NCI-H1417 treated with DMSO at 0.1 percent for 48 hours (cell line): ENCODE results near the gene PTPRF.
"Not testable (repeated sequence)": the region's sequence is repeated elsewhere in the genome, so short reads cannot be mapped to it uniquely, and the experiment has no call there.

Experiments used
- DNase-seq: peaks from one replicate; lab custom pipeline; 2025; lab: John Stamatoyannopoulos, UW

Gene PTPRF

DNA sequence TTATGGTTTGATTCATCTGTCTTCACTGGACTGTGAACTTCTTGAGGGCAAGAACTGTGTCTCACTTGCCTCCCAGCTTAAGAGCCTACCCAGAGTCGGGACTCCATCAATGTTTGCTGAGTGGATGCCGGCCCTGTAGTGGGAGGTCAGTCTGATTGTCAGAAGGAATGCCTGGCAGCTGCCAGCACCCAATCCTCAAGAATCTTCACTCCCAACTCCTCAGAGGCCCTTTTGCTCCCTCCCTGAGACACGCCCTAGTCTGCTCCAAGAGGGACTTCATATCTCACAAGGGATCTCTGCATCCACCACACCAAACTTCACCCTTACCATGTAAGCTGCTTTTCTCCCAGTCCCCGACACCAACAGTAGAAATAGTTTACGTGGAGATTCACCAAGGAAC is 104.0 kb downstream of the PTPRF start:
- no peak for DNase-seq

DNA sequence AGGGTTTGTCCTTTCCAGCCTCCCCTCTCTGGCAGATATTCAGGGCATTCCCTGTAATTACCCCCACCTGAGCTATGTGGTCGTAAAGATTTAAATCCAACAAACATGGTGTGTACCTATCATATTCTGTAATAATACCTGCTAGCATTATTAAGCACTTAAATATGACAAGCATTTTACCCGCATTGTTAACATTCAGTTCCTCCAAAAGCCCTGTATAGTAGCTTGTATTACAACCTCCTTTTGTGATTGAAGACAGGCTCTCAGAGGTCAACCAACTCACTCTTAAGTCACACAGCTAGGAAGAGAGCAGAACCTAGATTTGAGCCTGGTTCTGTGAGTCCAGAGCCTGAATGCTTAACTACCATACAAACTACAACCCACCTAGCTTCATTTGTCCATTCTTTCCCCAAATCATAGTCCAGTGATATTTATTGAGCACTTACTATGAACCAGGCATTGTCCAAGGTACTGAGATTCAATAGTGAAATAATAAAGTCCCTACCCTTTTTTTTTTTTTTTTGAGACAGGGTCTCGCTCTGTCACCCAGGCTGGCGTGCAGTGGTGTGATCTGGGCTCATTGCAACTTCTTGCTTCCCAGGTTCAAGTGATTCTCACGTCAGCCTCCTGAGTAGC is 105.4 kb downstream of the PTPRF start:
- DNase-seq: no peak

DNA sequence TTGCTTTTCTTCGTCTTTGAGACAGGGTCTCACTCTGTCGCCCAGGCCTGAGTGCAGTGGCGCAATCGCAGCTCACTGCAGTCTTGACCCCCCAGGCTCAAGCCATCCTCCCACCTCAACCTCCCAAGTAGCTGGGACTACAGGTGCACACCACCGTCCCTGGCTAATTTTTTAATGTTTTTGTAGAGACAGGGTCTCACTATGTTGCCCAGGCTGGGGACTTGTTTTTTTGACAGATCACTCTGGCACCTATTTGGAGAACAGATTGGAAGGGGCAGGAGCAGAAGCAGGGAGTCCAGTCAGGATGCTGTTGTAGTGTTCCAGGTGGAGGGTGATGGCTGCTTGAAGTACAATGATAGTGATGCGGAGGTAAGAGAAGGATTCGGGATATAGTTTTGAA is 106.6 kb downstream of the PTPRF start:
- no peak for DNase-seq

DNA sequence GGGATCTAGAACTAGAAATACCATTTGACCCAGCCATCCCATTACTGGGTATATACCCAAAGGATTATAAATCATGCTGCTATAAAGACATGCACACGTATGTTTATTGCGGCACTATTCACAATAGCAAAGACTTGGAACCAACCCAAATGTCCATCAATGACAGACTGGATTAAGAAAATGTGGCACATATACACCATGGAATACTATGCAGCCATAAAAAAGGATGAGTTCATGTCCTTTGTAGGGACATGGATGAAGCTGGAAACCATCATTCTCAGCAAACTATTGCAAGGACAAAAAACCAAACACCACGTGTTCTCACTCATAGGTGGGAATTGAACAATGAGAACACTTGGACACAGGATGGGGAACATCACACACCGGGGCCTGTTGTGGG is 107.7 kb downstream of the PTPRF start:
- DNase-seq: not testable (repeated sequence)

DNA sequence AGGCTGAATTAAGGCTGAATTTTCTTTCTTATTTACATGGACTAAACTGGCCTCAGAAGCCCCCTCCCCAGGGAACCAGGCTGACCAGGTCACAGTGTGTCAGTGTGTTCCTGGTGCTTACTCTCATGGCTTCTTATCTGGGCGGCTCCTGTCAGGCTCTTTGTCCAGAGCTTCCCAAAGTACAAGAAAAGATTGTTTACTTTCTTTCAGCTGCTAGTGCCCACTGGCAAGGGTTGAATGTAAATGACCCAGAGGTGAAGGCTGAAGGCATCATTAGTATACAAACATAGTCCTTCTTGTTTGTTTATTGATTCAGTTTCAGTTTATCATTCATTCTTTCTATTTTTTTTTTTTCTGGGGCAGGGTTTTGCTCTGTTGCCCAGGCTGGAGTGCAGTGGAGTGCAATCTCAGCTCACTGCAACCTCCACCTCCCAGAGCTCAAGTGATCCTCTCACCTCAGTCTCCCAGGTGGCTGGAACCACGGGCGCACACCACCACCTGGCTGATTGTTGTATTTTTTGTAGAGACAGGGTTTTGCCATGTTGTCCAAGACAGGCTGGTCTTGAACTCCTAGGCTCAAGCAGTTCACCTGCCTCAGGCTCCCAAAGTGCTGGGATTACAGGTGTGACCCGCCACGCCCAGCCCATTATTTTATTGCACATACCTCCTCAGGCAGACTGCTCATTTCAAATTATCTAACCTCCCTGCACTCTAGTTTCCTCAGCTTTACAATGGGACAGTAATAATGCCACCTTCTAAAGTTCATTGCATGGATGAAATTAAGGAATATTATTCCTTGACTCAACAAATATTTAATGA is 109.5 kb downstream of the PTPRF start:
- DNase-seq: no peak

DNA sequence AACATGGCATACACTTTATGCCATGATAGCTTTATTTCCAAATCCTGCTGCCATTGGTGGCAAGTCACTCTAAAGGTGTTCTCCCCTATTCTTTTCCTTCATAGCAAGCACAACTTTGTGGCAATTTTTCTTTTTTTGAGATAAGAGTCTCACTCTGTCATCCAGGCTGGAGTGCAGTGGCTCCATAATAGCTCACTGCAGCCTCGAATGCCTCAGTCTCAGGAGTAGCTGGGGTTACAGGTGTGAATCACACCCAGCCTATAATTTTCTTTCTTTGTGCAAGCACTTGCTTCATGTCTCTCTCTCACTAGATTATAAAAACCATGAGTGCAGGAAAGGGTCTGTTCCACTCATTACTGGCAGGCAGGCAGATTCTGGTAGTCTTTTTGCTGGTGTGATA is 113.9 kb downstream of the PTPRF start:
- no peak for DNase-seq

DNA sequence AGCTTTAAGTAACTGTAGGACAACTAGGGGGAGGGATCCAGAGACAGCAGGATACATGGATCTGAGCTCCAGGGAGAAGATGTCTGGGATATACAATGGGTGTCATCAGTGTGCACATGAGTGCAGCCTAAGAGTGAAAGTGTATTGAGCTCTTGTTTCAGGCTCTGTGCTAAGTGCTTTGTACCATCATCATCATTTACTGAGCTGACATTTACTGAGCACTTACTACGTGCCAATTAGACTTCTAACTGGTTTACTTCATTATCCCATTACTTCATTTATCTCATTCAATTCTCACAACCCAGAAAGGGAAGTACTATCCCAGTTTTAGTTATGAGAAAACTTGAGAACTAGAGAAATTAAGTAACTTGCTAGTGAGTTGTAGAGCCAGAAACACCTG is 114.8 kb downstream of the PTPRF start:
- no peak for DNase-seq

DNA sequence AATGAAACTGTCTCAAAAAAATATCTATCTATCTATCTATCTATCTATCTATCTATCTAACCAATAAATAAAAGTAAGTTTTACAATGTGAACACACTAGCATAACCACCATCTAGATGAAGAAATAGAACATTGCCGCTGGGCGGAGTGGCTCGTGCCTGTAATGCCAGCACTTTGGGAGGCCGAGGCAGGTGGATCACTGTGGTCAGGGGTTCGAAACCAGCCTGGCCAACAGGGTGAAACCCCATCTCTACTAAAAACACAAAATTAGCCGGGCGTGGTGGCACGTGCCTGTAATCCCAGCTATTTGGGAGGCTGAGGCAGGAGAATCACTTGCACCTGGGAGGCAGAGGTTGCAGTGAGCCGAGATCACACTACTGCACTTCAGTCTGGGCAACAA is 116.6 kb downstream of the PTPRF start:
- DNase-seq: not testable (repeated sequence)

DNA sequence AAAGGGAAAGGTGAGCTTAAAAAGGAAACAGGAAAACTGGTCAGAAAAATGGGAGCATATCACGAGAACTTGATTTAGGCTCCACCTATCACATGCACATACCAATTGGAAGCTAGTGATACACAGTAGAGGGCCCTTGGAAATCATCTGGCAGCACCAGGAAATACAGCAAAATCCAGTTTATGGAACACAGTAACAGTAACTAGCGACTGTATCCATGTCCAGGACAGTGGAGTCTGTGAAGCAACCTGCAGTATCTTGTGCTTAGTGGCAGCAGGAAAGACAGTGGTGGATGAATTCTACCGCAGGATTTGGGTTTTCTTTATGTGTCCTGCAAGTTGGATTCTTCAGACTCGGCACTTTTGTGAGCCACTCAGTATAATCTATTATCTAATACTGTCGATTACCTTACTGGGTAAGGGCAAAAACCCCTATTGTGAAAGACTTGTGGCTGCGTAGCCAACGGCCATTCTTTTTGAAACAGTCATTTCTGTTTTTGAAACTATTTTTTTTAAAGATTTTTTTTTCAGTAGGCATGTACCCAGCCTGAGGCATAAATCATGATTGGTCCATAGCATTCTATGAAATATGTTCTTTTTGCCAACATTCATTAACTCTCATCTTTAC is 117.7 kb downstream of the PTPRF start:
- DNase-seq: no peak

DNA sequence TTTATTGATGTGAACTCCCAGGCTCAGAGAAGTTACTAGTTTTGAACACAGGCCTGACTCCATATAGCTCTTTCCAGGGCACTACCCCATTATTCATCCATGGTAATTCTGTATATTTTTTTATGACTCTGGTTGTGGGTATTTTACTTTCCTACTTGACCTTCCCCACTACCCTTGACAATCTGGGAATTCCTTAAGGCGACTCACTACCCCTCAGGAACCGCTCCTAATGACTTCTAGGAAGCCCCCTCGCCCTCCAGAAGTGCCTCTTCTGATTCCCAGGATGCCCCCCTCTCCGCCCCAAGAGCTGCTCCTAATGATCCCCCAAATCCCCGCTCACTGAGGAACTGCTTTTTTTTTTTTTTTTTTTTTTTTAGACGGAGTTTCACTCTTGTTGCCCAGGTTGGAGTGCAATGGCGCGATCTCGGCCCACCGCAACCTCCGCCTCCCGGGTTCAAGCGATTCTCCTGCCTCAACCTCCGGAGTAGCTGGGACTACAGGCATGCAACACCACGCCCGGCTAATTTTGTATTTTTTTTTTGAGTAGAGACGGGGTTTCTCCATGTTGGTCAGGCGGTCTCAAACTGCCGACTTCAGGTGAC is 118.3 kb downstream of the PTPRF start:
- no peak for DNase-seq

DNA sequence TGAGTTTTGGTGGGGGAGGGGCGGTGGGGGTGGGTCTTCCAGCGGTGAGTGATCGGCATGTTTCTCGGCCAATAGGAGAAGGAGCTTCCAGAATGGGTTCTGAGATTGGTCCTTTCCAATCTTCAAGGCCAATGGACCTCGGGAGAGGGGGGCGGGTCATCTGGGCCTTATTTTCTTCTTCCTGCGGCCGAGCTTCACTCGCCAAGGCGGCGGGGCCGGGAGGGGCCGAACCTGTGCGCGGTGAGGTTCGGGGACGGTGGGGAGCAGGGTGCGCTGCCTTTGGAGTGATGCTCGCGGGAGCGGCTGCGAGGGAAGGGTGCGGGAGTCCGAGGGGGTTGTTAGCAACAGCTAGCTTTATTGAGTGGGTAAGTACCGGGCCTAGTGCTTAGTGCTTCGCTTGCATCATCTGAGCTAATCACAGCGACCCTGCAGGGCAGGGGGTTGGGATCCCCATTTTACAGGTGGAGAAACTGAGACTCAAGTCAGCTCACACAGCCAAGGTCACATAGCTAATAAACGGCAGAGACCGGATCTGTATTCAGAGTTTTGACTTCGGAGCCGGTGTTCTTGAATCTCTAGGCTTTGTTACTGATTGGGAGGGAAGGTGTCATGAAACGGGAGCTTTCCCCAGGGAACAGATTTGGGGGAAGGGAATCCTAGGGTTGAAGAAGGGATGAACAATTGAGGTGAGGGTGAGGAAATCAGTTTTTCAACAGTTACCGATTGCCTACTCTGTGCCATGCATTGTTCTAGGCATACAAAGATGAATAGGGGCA is 119.8 kb downstream of the PTPRF start:
- peak; percentile 86 for DNase-seq

DNA sequence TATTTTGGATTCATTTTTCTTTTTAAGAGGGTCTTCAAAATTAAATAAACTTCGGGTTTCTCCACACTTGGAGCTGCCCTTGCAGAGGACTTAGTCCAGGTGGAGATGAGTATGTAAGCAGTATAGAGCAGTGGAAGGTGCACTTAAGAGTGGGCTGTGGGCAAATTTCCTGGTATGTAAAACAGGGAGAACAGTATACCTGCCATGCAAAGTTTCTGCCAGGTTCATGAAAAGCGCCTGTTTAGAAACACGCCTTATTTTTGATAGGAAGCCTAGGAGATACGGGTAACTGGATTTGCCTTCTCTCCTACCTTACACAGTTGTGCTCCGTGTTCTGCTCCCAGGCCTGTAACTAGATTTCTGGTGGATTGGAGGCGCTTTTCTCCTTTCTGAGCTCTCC is 120.5 kb downstream of the PTPRF start:
- no peak for DNase-seq

DNA sequence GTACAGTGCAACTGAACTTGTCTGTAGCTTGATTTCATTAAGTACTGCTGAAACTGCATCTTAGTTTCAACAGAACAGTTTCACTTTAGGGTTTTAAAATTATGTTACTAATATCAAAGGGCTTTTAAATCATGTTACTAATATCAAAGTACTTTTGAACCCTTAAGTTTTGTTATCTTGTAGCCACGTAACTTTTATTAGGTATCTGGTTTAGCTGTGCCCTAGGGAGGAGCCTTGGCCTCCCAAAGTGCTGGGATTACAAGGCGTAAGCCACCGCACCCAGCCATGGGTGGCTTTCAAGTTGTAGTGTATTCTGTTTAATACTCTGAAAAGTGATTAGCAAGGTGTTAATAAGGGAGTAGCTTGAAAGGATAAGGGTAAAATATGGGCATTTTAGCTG is 121.2 kb downstream of the PTPRF start:
- no peak for DNase-seq

DNA sequence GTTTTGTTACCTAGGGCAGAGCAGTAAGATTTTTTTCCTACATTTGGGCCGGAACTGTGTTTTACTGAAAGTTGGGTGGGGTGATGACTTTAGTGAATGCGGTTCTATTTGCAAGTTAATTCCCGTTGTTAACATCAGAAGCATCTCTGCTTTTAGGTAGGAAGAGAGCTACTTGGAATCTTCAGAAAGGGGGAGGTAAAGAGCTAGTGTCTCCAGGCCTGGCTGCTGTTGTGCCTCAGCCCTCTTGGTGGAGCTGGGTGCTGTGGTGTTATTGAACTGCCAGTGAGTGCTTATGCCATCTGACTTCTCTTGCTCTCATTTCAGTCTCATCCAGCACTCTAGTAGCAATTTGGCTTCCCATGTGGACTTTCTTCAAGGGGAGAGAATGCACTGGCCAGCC is 122.7 kb downstream of the PTPRF start:
- DNase-seq: no peak

DNA sequence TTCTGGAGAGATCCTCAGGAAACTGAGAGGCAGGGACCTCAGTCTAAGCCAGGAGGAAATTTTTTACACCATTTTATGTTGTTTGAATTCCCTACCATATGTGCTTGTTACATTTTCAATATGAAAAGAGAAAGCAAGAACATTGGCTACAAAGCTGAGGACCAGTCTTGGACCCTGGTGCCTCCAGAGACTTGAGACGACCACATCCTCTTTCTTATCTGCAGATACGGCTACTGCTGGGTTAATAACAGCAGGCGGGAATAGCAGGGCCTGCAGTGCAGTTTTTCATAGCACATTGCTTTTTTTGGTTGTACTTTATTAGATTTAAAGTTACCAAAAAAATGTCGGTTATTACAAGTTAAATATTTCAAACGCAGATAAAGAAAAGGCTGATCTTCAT is 123.2 kb downstream of the PTPRF start:
- DNase-seq: no peak

DNA sequence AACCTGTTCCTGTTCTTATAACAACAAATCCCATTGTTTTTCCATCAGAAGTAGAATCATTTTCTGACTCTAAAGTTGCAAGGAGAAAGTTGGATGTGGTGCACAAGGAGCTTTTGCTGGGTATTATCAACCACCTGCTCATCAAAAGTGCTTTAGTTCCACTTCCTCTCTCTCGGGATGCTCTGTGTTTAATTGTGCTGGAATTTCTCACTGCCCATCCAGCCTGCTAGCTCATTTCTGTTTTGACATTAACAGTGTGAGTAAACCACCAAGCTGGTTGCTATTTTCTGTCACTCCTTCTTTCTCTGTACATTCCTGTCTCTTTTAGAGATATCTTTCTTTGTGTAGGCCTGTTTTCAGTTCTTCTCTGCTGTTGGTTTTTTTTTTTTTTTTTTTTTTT is 125.3 kb downstream of the PTPRF start:
- no peak for DNase-seq

DNA sequence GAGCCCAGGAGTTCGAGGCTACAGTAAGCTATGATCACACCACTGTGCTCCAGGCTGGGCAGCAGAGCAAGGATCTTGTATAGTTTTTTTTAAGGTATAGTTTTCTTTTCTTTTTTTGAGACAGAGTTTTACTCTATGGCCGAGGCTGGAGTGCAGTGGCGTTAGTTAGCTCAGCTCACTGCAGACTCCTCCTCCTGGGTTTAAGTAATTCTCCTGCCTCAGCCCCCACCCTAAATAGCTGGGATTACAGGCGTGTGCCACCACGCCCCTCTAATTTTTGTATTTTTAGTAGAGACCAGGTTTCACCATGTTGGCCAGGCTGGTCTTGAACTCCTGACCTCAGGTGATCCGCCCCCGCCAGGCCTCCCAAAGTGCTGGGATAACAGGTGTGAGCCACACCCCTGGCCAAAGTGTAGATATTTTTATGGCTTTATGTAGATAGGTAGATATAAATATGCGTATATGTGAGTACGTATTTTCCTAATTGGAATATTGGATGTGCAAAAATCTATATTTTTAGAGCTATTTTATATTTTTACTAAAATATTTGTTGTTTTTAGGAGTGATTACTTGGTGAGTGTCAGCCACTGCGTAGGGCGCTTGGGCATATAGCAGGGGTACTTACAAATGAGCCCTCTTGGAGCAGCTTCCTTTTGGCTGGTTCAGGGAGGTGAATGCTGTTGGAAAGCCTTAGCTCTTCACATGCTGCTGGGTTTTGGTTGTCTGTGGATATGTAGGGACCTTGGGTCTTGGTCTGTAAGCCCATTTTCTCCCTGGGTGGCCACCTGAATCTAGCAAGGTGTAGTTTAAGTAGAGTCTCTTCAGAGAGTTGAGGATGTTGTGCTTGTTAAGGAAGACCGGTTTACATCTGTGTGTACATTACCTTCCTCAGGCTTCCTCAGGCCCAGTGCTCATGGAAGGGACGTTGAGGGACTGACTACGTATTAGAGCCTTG is 128.8 kb downstream of the PTPRF start:
- DNase-seq: no peak

DNA sequence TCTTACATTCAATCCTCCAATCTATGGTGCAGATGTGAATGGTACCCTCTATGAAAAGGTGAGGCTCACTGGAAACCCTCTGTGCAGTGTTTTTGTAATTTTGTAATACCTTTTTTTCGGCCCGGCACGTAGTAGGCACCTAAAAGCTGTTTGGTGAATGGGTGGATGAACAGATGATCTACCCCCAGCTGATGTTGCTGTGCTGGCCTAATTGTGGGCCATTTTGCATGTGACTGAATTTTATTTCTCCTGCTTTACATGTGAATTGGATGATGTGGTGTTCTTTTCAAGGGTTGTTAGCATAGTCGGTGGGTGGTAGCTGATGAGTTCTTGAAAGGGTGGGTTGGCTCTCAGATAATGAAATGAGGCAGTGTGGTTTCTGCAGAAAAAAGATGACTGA is 129.7 kb downstream of the PTPRF start:
- no peak for DNase-seq

DNA sequence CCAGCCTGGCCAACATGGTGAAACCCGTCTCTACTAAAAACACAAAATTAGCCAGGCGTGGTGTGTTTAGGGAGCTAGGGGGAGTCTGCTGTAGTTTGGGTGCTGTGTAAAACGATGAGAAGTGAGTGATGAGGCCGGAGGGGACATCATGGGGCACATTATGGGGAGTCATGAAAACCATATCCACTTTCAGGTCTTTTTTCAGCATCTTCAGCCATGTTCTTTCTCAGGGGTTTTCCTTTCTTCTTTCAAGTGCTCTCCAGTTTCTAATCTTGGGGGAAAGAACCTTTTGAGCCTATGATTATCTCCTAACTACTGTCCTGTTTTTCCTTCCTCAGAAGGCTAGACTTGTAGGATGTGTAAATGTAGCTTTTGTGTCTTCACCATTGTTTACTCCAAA is 133.7 kb downstream of the PTPRF start:
- DNase-seq: no peak

DNA sequence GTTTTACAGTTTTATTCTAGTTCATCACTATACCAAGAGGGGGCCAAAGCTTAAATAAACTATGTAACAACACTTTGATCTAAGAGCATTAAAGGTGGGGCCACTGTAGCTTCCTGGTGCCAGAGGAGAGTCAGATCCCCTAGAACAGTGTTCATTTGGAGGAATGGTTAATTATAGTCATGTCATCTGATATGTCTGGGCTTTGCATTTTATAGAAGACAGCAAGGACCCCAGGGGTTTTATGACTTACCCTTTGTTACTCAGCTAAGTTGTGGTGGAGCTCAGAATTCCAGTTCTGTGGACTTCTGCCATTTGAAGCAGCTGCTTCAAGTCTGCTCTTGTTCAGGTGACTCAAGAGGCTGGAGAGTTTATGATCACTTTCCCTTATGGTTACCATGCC is 135.9 kb downstream of the PTPRF start:
- no peak for DNase-seq

DNA sequence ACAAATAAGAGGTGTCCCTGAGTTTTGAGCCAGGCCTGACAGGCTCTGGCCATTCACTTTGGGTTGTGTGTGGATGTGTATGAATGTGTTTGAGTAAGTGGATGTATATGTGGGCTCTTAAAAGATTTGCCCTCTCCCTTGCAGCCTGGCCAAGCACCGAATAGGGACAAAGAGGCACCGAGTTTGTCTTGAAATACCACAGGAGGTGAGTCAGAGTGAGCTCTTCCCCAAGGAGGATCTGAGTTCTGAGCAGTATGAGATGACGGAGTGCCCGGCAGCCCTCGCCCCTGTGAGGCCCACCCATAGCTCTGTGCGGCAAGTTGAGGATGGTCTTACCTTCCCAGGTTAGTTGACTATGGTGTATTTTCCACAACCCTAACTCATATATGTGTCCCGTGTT is 138.3 kb downstream of the PTPRF start:
- DNase-seq: no peak
